Kidney (tissue), 14 donors: ENCODE results near the gene HOXD11. TPM values are rescaled to one million over a fixed set of nuclear protein-coding genes. Genes with fewer than 3 reads are reported as not detected.

ENCODE experiments used
- DNase-seq, 5 donors: peaks; one replicate each; pipeline ENCODE4 v3.0.0-alpha.2; 2013 to 2020
- FAIRE-seq: peaks from 2 replicates; lab custom pipeline; 2012; peaks lifted over from hg19 to GRCh38; lab: Jason Lieb, UNC
- H3K27ac ChIP-seq, 2 donors: one replicate each; pipeline ENCODE4 v1.7.0; 2013; ENCODE audit warnings: low read depth in 2 of 2, low read length in 2 of 2, inconsistent platforms in 1 of 2
- H3K27me3 ChIP-seq: one replicate; pipeline ENCODE4 v1.7.1; 2013; ENCODE audit warnings: low read length, inconsistent platforms; ENCODE audit not compliant: control insufficient read depth, insufficient read depth
- H3K36me3 ChIP-seq, 3 donors: one replicate each; pipeline versions ENCODE4 v1.7.0 to v1.7.1; 2013; ENCODE audit warnings: low read length in 3 of 3, control low read depth in 1 of 3, inconsistent platforms in 1 of 3; ENCODE audit not compliant: insufficient read depth in 3 of 3, control insufficient read depth in 2 of 3
- H3K4me1 ChIP-seq, 3 donors: one replicate each; pipeline versions ENCODE4 v1.7.0 to v1.7.1; 2013; ENCODE audit warnings: low read length in 3 of 3, inconsistent platforms in 1 of 3, low read depth in 1 of 3; ENCODE audit not compliant: control insufficient read depth in 2 of 3, insufficient read depth in 2 of 3
- H3K4me3 ChIP-seq, 3 donors: one replicate each; pipeline versions ENCODE4 v1.7.0 to v1.8.1; 2013; ENCODE audit warnings: low read length in 3 of 3, control low read depth in 1 of 3, inconsistent platforms in 1 of 3
- H3K9ac ChIP-seq, 3 donors: one replicate each; pipeline versions ENCODE4 v1.7.0 to v1.7.1; 2013; ENCODE audit warnings: low read length in 3 of 3, control low read depth in 1 of 3, inconsistent platforms in 1 of 3
- H3K9me3 ChIP-seq, 3 donors: one replicate each; pipeline versions ENCODE4 v1.7.0 to v1.7.1; 2013; ENCODE audit warnings: low read length in 3 of 3, control low read depth in 1 of 3, inconsistent platforms in 1 of 3; ENCODE audit not compliant: control insufficient read depth in 2 of 3, insufficient read depth in 1 of 3
- intact Hi-C: fragments of 100-400 bp; cut with DNase I; formaldehyde crosslinking; loops from one replicate; pipeline ENCODE4 v1.11.1; 2022
- polyA plus RNA-seq: library from polyadenylated mRNA; stranded (reverse); fragments of 350-450 nt; fragmentation: Illumina TruSeq; extraction: RNeasy Lipid Tissue Mini Kit (QIAGEN cat#74804); gene quantifications from one replicate; pipeline ENCODE4 v1.2.3, GENCODE V29; 2014; ENCODE audit warnings: low read depth, low replicate concordance; ENCODE audit not compliant: insufficient read depth
- total RNA-seq: library from RNA; stranded (reverse); fragmentation: NEBNext Ultra II Directional; extraction: Animal tissue kit (Norgen Biotek cat#: 25700); gene quantifications from one replicate; pipeline ENCODE4 v1.2.1, GENCODE V29; 2021
- TF ChIP-seq, protein P1 (sequence below): IDR thresholded peaks from 3 replicates; pipeline ENCODE4 v1.5.1; 2012; ENCODE audit warnings: mild to moderate bottlenecking, moderate library complexity, borderline replicate concordance; ENCODE audit not compliant: insufficient read depth; ENCODE audit errors: extremely low read depth
- donor health status: control.
- donor health status: control.
- donor health status: control.
- donor health status: control.
- donor health status: control.
- donor health status: DM: yes; HTN: yes; CAD: no.
- donor health status: Normal renal cell carcinoma (clear cell type).

HOXD11 gene
- total and polyA plus RNA-seq, 2 donors from 2014 or later: 5.8 to 15.9 TPM

DNA sequence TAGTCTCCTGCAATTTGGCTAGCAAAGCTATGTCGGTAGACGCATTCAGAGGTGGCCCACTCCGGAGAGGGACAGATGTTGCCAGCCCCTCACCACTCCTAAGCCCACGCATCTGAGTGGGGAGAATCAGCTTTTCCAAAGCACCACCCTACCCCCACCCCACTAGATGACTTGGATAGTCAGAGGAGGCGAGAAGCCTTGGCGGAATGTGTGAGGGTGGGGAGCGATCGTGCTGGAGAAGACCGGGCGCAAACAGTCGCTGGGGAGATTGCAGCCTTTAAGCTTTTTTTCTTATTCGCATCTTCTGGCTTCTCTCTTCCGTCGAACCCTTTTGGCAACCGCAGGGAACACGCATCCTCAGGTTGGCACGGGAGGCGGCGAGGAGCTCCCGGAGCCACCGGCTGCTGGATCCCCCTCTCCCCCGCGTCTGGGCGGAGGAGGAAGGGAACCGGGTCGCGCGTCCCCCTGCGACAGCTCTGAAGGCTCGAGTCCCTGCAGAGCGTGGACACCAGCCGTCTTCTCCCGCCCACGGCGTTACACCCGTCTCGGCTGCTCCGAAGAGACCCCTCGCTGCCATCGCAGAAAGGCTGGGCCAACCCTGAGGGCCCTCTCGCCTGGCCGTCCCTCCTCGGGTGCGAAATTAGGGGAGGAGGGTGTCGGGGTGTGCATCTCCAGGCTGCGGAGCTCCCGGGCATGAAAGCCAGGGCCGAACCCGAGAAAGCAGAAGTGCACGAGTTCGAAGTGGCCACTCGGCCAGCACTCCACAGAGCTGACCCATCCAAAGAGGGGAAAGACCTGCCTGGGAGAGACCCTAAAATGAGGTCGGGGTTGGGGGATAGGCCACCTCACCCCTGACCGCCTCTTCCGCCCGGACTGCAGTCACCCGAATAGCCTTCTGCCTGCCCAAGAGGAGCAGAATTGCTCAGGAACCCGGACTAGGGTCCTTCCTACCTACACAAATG is 35.5 kb upstream of the HOXD11 start:
- FAIRE-seq (no peak), DNase-seq (peak; percentile 27 to 58 (median 42))
- peaks cover 0 to 7% (median 5%) of the 10 kb centered on the region in 3 donors for H3K4me1 ChIP-seq

DNA sequence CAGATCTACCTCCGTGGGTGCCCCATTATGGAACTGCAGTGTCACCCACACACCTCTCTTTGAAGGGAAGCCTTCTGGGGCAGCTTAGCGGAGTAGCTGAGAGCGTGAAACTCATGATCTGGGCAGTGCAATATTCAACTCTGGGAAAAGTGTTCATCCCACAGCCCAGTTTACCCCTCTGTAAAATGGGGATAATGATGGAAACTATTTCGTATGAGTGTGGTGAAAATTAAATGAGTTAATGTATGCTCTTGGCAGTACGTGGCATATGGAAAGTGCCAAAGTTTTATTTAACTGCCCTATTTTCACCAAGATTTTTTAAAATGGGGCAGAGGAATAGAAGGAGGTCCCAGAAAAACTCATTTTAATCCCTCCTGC is 34.8 kb upstream of the HOXD11 start:
- TF ChIP-seq, protein P1, sequence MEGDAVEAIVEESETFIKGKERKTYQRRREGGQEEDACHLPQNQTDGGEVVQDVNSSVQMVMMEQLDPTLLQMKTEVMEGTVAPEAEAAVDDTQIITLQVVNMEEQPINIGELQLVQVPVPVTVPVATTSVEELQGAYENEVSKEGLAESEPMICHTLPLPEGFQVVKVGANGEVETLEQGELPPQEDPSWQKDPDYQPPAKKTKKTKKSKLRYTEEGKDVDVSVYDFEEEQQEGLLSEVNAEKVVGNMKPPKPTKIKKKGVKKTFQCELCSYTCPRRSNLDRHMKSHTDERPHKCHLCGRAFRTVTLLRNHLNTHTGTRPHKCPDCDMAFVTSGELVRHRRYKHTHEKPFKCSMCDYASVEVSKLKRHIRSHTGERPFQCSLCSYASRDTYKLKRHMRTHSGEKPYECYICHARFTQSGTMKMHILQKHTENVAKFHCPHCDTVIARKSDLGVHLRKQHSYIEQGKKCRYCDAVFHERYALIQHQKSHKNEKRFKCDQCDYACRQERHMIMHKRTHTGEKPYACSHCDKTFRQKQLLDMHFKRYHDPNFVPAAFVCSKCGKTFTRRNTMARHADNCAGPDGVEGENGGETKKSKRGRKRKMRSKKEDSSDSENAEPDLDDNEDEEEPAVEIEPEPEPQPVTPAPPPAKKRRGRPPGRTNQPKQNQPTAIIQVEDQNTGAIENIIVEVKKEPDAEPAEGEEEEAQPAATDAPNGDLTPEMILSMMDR: no peak
- FAIRE-seq: no peak
- peak in 1 of 5 donors; percentile 3 for DNase-seq

More for the DNA sequence above, 35.5 kb upstream of the HOXD11 start:
- no peak overlapping the region for H3K4me3 ChIP-seq
- no peaks in the 10 kb centered on the region for H3K36me3 ChIP-seq
- intact Hi-C loops: no loop called here
- no peak overlapping the region for H3K9ac ChIP-seq
- H3K27me3 ChIP-seq: peaks cover 86% of the 10 kb centered on the region
- TF ChIP-seq, protein P1: no peak
- no peak overlapping the region for H3K27ac ChIP-seq
- no peaks in the 10 kb centered on the region for H3K9me3 ChIP-seq

DNA sequence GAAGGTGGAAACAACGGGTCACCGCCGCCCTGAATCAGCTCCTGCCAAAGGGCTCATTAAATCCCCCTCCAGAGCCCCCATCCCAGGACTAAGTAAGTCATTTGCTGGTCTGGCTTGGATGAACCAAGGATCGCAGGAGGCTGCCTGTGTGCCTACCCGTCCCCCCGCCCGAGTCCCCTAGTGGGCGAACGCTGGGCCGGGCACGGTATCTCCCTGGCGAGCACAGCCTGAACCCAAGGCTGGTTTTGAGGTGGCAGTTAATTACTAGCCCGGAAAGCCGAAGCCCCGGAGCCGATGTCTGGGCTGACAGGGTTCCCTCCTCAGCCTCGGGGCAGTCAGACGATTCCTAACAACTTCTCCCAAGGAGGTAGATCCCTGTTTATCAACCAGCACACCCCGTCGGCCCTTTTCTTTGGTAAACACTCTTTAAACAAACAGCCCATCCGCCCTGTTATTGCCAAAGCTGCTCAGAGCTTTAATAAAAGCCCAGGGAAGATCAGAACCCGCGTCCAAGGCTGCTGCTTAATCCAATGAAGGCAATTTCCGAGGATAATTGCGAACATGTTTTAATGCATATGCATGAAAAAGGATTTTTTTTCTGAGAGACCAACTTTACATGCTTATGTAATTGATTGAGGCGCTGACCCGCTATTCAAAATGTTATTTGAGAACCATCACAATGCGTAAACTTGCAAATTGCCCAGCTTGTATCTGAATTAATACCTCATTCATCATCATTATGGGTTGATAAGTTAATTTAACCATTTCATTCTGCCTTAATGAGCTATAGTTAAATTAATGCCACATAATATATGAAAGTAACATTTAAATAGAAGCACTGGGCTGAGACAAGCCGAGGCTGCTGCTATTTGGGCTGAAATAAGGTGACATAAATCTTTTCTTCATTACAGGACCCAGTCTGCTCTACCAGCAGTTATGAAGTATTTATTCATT is 33.9 kb upstream of the HOXD11 start:
- intact Hi-C loops: no loop called here
- H3K27me3 ChIP-seq: peaks cover 91% of the 10 kb centered on the region
- FAIRE-seq: no peak
- H3K9ac ChIP-seq: no peak overlapping the region
- DNase-seq: peak in 4 of 5 donors; percentile 59 to 66 (median 63)
- no peaks in the 10 kb centered on the region for H3K9me3 ChIP-seq
- no peak overlapping the region for H3K27ac ChIP-seq
- H3K4me1 ChIP-seq: peaks cover 0 to 5% (median 0%) of the 10 kb centered on the region in 3 donors
- no peaks in the 10 kb centered on the region for H3K36me3 ChIP-seq
- TF ChIP-seq, protein P1: no peak
- no peak overlapping the region for H3K4me3 ChIP-seq

More for the DNA sequence above, 34.8 kb upstream of the HOXD11 start:
- Histone ChIP-seq H3K27me3 (peaks cover 87% of the 10 kb centered on the region), H3K9ac (no peak overlapping the region), H3K9me3 (no peaks in the 10 kb centered on the region), H3K4me1 (peaks cover 0 to 5% (median 4%) of the 10 kb centered on the region in 3 donors), H3K27ac (no peak overlapping the region), H3K36me3 (no peaks in the 10 kb centered on the region), H3K4me3 (no peak overlapping the region)
- intact Hi-C loops: no loop called here
